ENCODE data around the gene ZNF687. TPM values are rescaled to one million over a fixed set of nuclear protein-coding genes. Genes with fewer than 3 reads are reported as not detected.

Gene ZNF687
- total and polyA plus RNA-seq, 2 donors (not counting 1 experiment from before 2014, with no cell fraction given) = 7.2 to 11.7 TPM

GRCh38 chr1:151289991-151290708 is 8.1 kb downstream of the ZNF687 start:
- no peak overlapping the region for H2AFZ ChIP-seq (ENCODE audit: low read length)
- H3K4me1 ChIP-seq (ENCODE audit: control insufficient read depth, extremely low read depth, insufficient read depth, low read length) = no peaks in the 10 kb centered on the region
- H3K36me3 ChIP-seq (ENCODE audit: control insufficient read depth, insufficient read depth, low read length) = peaks cover 55% of the 10 kb centered on the region
- H3K9ac ChIP-seq (ENCODE audit: insufficient read depth, low read length) = no peak overlapping the region
- H3K27ac ChIP-seq (ENCODE audit: insufficient read depth, low read length) = no peak overlapping the region
- no peak for TF ChIP-seq CTCF (conservative IDR thresholded peaks at IDR 0.05 in 1 of 2, IDR thresholded peaks at IDR 0.05 in 1 of 2; ENCODE audit: low read depth in 1 of 2, low read length in 2 of 2)
- TF ChIP-seq EZH2 (IDR thresholded peaks at IDR 0.05; ENCODE audit: low read length, missing control alignments) = no peak
- no peak for DNase-seq (ENCODE audit: low read depth in 2 of 2)
- H3K4me3 ChIP-seq (replicated peaks in 1 of 4; ENCODE audit: control extremely low read depth in 1 of 4, insufficient read depth in 1 of 4, low read depth in 3 of 4, low read length in 4 of 4) = no peak overlapping the region
- H3K9me3 ChIP-seq (ENCODE audit: control insufficient read depth, insufficient read depth, low read depth, low read length) = no peaks in the 10 kb centered on the region
- H4K20me1 ChIP-seq (ENCODE audit: control insufficient read depth, extremely low read depth, insufficient read depth, low read length) = no peaks in the 10 kb centered on the region
- H3K79me2 ChIP-seq (ENCODE audit: control insufficient read depth, insufficient read depth, low read length) = no peaks in the 10 kb centered on the region
- H3K4me2 ChIP-seq (ENCODE audit: extremely low read depth, insufficient read depth, low read length) = no peak overlapping the region
- no peaks in the 10 kb centered on the region for H3K27me3 ChIP-seq (ENCODE audit: control insufficient read depth, insufficient read depth, low read length)

- Histone ChIP-seq H2AFZ (ENCODE audit: low read length) (no peak overlapping the region), H3K4me1 (ENCODE audit: control insufficient read depth, extremely low read depth, insufficient read depth, low read length) (no peaks in the 10 kb centered on the region), H3K9me3 (ENCODE audit: control insufficient read depth, insufficient read depth, low read depth, low read length) (no peaks in the 10 kb centered on the region), H3K4me3 (replicated peaks in 1 of 4; ENCODE audit: control extremely low read depth in 1 of 4, insufficient read depth in 1 of 4, low read depth in 3 of 4, low read length in 4 of 4) (no peak overlapping the region), H3K4me2 (ENCODE audit: extremely low read depth, insufficient read depth, low read length) (no peak overlapping the region), H3K27ac (ENCODE audit: insufficient read depth, low read length) (no peak overlapping the region), H3K79me2 (ENCODE audit: control insufficient read depth, insufficient read depth, low read length) (no peaks in the 10 kb centered on the region), H3K27me3 (ENCODE audit: control insufficient read depth, insufficient read depth, low read length) (no peaks in the 10 kb centered on the region), H3K36me3 (ENCODE audit: control insufficient read depth, insufficient read depth, low read length) (peaks cover 58% of the 10 kb centered on the region), H3K9ac (ENCODE audit: insufficient read depth, low read length) (no peak overlapping the region), H4K20me1 (ENCODE audit: control insufficient read depth, extremely low read depth, insufficient read depth, low read length) (no peaks in the 10 kb centered on the region)
- no peak for DNase-seq (ENCODE audit: low read depth in 2 of 2)
- no peak for TF ChIP-seq EZH2 (IDR thresholded peaks at IDR 0.05; ENCODE audit: low read length, missing control alignments)
- TF ChIP-seq CTCF (conservative IDR thresholded peaks at IDR 0.05 in 1 of 2, IDR thresholded peaks at IDR 0.05 in 1 of 2; ENCODE audit: low read depth in 1 of 2, low read length in 2 of 2) = no peak
Measured at GRCh38 chr1:151290709-151291303, 8.7 kb downstream of the ZNF687 start.

GRCh38 chr1:151292207-151293030 is 10.3 kb downstream of the ZNF687 start:
- peaks cover 48% of the 10 kb centered on the region for H3K36me3 ChIP-seq (ENCODE audit: control insufficient read depth, insufficient read depth, low read length)
- H3K4me2 ChIP-seq (ENCODE audit: extremely low read depth, insufficient read depth, low read length) = no peak overlapping the region
- no peak for TF ChIP-seq CTCF (conservative IDR thresholded peaks at IDR 0.05 in 1 of 2, IDR thresholded peaks at IDR 0.05 in 1 of 2; ENCODE audit: low read depth in 1 of 2, low read length in 2 of 2)
- no peak for TF ChIP-seq EZH2 (IDR thresholded peaks at IDR 0.05; ENCODE audit: low read length, missing control alignments)
- no peaks in the 10 kb centered on the region for H3K4me1 ChIP-seq (ENCODE audit: control insufficient read depth, extremely low read depth, insufficient read depth, low read length)
- no peaks in the 10 kb centered on the region for H4K20me1 ChIP-seq (ENCODE audit: control insufficient read depth, extremely low read depth, insufficient read depth, low read length)
- no peak overlapping the region for H3K9ac ChIP-seq (ENCODE audit: insufficient read depth, low read length)
- H3K79me2 ChIP-seq (ENCODE audit: control insufficient read depth, insufficient read depth, low read length) = no peaks in the 10 kb centered on the region
- H3K27me3 ChIP-seq (ENCODE audit: control insufficient read depth, insufficient read depth, low read length) = no peaks in the 10 kb centered on the region
- H2AFZ ChIP-seq (ENCODE audit: low read length) = no peak overlapping the region
- H3K9me3 ChIP-seq (ENCODE audit: control insufficient read depth, insufficient read depth, low read depth, low read length) = no peaks in the 10 kb centered on the region
- H3K4me3 ChIP-seq (replicated peaks in 1 of 4; ENCODE audit: control extremely low read depth in 1 of 4, insufficient read depth in 1 of 4, low read depth in 3 of 4, low read length in 4 of 4) = no peak overlapping the region
- DNase-seq (ENCODE audit: low read depth in 2 of 2) = no peak
- H3K27ac ChIP-seq (ENCODE audit: insufficient read depth, low read length) = no peak overlapping the region

Data from fibroblast of lung (primary cell).